A673 (cell line): ENCODE results near the gene ELL.

ENCODE experiments used
- EZH2 ChIP-seq: fragments of 200-600 bp; sonication (generic); IDR thresholded peaks from 2 replicates; pipeline ENCODE4 v1.6.1; 2017; ENCODE audit warnings: borderline replicate concordance, low read depth, mild to moderate bottlenecking, mixed read lengths, antibody characterized with exemption, low read length; ENCODE audit not compliant: poor library complexity, severe bottlenecking
- TF ChIP-seq, protein P1 (sequence below): fragments of 300-800, 200-600 bp; sonication (generic); conservative IDR thresholded peaks from 2 replicates; pipeline ENCODE4 v1.5.1; 2017; ENCODE audit warnings: low read depth, mild to moderate bottlenecking, antibody characterized with exemption, low read length, moderate library complexity, mixed read lengths

DNA sequence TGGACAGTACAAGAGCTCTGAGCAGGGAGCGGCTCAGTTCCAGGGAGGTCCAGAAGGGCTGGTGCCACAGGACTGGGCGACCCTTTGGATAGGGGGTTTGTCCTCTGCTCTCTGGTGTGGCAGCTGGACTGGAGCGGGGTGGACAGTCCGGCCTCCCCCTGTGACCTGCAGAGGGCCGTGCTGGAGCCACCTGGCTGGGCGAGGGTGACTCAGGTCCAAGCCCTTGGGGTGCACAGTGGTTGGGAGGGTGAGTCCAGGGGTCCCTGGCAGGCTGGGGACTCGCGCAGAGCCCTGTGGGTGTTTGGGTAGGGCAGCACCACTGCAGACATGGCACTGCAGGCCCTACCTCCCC is 95.5 kb downstream of the ELL start:
- TF ChIP-seq, protein P1, sequence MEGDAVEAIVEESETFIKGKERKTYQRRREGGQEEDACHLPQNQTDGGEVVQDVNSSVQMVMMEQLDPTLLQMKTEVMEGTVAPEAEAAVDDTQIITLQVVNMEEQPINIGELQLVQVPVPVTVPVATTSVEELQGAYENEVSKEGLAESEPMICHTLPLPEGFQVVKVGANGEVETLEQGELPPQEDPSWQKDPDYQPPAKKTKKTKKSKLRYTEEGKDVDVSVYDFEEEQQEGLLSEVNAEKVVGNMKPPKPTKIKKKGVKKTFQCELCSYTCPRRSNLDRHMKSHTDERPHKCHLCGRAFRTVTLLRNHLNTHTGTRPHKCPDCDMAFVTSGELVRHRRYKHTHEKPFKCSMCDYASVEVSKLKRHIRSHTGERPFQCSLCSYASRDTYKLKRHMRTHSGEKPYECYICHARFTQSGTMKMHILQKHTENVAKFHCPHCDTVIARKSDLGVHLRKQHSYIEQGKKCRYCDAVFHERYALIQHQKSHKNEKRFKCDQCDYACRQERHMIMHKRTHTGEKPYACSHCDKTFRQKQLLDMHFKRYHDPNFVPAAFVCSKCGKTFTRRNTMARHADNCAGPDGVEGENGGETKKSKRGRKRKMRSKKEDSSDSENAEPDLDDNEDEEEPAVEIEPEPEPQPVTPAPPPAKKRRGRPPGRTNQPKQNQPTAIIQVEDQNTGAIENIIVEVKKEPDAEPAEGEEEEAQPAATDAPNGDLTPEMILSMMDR = no peak
- TF ChIP-seq EZH2 = no peak
